ENCODE measurements around the gene PDCD6IP.

- TF ChIP-seq POLR2A (IDR thresholded peaks at IDR 0.05), result no peak
- TF ChIP-seq, protein P1, sequence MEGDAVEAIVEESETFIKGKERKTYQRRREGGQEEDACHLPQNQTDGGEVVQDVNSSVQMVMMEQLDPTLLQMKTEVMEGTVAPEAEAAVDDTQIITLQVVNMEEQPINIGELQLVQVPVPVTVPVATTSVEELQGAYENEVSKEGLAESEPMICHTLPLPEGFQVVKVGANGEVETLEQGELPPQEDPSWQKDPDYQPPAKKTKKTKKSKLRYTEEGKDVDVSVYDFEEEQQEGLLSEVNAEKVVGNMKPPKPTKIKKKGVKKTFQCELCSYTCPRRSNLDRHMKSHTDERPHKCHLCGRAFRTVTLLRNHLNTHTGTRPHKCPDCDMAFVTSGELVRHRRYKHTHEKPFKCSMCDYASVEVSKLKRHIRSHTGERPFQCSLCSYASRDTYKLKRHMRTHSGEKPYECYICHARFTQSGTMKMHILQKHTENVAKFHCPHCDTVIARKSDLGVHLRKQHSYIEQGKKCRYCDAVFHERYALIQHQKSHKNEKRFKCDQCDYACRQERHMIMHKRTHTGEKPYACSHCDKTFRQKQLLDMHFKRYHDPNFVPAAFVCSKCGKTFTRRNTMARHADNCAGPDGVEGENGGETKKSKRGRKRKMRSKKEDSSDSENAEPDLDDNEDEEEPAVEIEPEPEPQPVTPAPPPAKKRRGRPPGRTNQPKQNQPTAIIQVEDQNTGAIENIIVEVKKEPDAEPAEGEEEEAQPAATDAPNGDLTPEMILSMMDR (IDR thresholded peaks at IDR 0.05), result no peak
Observed at GRCh38 chr3:33791477-33792166, 6.8 kb upstream of the PDCD6IP start.
